GM21360 (cell line): ENCODE data around the gene SLC35F3.
"Not testable (repeated sequence)": the region's sequence is repeated elsewhere in the genome, so short reads cannot be mapped to it uniquely, and the experiment has no call there.

ENCODE experiments used
- ATAC-seq: cut with Tn5 transposase; IDR thresholded peaks from one replicate; pipeline ENCODE4 v1.9.1; 2021; ENCODE audit warnings: mild to moderate bottlenecking, moderate library complexity; ENCODE audit not compliant: unreplicated experiment

The SLC35F3 gene

GRCh38 chr1:234176000-234176399 lies 271.5 kb downstream of the SLC35F3 start:
- ATAC-seq: no peak

GRCh38 chr1:234176847-234177246 lies 272.4 kb downstream of the SLC35F3 start:
- ATAC-seq: not testable (repeated sequence)

- no peak for ATAC-seq
Observed at GRCh38 chr1:234185438-234185837, 281.0 kb downstream of the SLC35F3 start.

GRCh38 chr1:234186037-234186688 lies 281.7 kb downstream of the SLC35F3 start:
- ATAC-seq: no peak

- no peak for ATAC-seq
Observed at GRCh38 chr1:234188454-234188792, 283.9 kb downstream of the SLC35F3 start.

GRCh38 chr1:234197839-234198238 lies 293.4 kb downstream of the SLC35F3 start:
- no peak for ATAC-seq

- no peak for ATAC-seq
Observed at GRCh38 chr1:234199476-234200127, 295.1 kb downstream of the SLC35F3 start.

- ATAC-seq: no peak
Observed at GRCh38 chr1:234200566-234200965, 296.1 kb downstream of the SLC35F3 start.

GRCh38 chr1:234201600-234201999 lies 297.1 kb downstream of the SLC35F3 start:
- no peak for ATAC-seq

GRCh38 chr1:234205966-234206365 lies 301.5 kb downstream of the SLC35F3 start:
- no peak for ATAC-seq

- ATAC-seq: no peak
Observed at GRCh38 chr1:234206651-234207284, 302.3 kb downstream of the SLC35F3 start.

GRCh38 chr1:234208351-234208750 lies 303.9 kb downstream of the SLC35F3 start:
- no peak for ATAC-seq

GRCh38 chr1:234208791-234209190 lies 304.3 kb downstream of the SLC35F3 start:
- ATAC-seq: no peak

GRCh38 chr1:234210429-234210828 lies 306.0 kb downstream of the SLC35F3 start:
- ATAC-seq: not testable (repeated sequence)

- not testable (repeated sequence) for ATAC-seq
Observed at GRCh38 chr1:234211855-234212254, 307.4 kb downstream of the SLC35F3 start.

- peak; percentile 43 for ATAC-seq
Observed at GRCh38 chr1:234212764-234213657, 308.5 kb downstream of the SLC35F3 start.

- no peak for ATAC-seq
Observed at GRCh38 chr1:234213658-234214128, 309.2 kb downstream of the SLC35F3 start.

- ATAC-seq: peak; percentile 42
Observed at GRCh38 chr1:234214129-234214910, 309.8 kb downstream of the SLC35F3 start.

GRCh38 chr1:234214911-234215892 lies 310.7 kb downstream of the SLC35F3 start:
- ATAC-seq: no peak
